ENCODE data around the gene PLSCR2.
"Not testable (repeated sequence)": the region's sequence is repeated elsewhere in the genome, so short reads cannot be mapped to it uniquely, and the experiment has no call there.

The PLSCR2 gene

DNA sequence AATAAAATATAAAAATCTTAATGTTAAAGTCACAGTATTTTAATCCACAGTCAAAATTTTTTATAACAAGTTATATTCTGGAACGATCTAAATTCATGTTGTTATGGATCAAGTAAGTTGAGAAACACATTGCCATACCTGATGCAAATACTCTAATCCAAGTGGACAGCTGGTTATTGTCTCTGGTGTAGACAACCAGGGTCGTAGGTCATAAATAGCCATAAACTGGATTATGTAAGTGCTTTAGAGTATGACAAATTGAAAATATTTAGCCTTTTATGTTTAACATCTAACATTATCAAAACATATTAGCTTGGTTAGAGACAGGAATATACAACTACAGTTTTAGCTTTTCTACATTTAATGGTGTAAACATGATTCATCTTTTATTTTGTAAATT lies 53.0 kb downstream of the PLSCR2 start:
- TF ChIP-seq, protein P1, sequence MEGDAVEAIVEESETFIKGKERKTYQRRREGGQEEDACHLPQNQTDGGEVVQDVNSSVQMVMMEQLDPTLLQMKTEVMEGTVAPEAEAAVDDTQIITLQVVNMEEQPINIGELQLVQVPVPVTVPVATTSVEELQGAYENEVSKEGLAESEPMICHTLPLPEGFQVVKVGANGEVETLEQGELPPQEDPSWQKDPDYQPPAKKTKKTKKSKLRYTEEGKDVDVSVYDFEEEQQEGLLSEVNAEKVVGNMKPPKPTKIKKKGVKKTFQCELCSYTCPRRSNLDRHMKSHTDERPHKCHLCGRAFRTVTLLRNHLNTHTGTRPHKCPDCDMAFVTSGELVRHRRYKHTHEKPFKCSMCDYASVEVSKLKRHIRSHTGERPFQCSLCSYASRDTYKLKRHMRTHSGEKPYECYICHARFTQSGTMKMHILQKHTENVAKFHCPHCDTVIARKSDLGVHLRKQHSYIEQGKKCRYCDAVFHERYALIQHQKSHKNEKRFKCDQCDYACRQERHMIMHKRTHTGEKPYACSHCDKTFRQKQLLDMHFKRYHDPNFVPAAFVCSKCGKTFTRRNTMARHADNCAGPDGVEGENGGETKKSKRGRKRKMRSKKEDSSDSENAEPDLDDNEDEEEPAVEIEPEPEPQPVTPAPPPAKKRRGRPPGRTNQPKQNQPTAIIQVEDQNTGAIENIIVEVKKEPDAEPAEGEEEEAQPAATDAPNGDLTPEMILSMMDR (IDR thresholded peaks at IDR 0.05; ENCODE audit: low read depth, low read length) = no peak

DNA sequence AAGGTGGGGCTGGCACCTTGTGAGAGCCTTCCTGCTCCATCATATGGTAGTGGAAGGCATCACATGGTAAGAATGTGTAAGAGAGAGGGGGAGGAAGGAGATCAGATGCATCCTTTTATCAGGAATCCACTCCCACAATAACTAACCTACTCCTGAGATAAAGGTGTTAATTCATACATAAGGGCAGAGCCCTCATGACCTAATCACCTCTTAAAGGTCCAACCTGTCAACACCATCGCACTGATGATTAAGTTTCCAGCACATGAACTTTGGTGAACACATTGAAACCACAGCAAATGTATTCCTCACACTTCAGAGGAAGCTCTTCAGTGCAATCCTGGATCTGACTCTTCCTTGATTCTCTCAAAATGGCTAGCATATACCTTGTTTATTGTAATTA lies 55.4 kb downstream of the PLSCR2 start:
- TF ChIP-seq, protein P1 (IDR thresholded peaks at IDR 0.05; ENCODE audit: low read depth, low read length) = no peak
- no peak overlapping the region for H3K4me3 ChIP-seq (ENCODE audit: low read depth, low read length)

More for the DNA sequence above, 53.0 kb downstream of the PLSCR2 start:
- no peak overlapping the region for H3K4me3 ChIP-seq (ENCODE audit: low read depth, low read length)

DNA sequence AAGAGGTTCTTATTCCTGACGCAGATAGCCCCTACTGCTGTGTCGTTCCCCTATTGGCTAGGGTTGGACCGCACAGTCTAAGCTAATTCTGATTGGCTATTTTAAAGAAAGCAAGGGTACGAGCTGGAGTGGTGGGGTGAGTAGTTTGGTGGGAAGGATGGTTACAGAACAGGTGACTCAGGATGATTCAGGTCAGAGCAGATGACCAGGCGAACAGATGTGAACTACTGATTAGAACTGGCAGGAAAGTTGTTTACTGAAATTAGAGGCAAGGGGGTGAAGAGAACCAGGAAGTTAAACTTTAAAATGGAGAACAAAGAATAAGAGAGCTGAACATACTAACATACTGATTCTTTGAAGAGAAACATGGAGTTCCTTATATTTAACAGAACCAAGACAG lies 56.6 kb downstream of the PLSCR2 start:
- H3K4me3 ChIP-seq (ENCODE audit: low read depth, low read length) = not testable (repeated sequence)

DNA sequence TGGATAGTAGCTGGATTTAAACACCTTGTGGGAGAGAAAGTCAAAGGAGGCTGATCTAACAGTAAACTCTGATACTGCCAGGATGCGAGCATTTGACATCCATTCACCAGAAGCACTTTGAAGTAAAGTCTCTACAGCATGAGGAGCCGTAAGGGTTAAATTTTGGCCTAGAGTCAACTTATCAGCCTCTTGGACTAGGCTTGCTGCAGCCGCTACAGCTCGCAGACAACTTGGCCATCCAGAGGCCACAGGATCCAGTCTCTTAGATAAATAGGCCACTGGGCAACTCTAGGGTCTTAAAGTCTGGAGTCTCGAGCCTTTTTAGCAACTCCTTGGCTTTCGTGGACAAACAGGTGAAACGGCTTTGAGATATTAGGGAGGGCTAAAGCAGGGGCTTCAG lies 61.4 kb downstream of the PLSCR2 start:
- TF ChIP-seq, protein P1 (IDR thresholded peaks at IDR 0.05; ENCODE audit: low read depth, low read length) = no peak
- no peak overlapping the region for H3K4me3 ChIP-seq (ENCODE audit: low read depth, low read length)

DNA sequence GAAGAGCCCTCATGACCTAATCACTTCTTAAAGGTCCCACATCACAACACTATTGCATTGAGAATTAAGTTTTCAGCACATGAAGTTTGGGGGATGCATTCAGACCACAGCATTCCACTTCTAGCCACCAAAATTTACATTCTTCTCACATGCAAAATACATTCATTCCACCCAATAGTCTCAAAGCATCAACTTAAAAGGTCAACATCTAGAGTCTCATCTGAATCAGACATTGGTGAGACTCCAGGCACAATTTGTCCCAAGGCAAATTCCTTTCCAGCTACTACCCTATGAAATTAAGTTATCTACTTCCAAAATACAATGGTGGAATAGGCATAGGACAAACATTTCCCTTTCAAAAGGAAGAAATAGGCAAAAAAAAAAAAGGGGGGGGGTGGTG lies 64.9 kb downstream of the PLSCR2 start:
- no peak overlapping the region for H3K4me3 ChIP-seq (ENCODE audit: low read depth, low read length)
- TF ChIP-seq, protein P1 (IDR thresholded peaks at IDR 0.05; ENCODE audit: low read depth, low read length) = no peak

DNA sequence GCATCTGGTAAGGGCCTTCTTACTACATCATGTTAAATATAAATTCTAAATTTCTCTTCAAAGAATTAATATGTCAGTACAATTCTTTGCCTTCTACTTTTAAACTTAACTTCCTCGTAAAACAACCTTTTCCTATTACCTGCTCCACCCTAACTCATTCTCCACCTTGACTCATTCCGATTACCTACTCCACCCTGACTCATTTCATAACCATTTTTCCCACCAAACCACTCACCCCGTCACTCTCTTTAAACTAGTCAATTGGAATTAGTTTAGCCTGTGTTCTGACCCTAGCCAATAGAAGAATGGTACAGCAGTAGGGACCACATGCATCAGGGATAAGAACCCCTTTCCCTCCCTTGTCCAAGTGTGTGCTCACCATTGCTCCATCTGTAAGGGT lies 65.6 kb downstream of the PLSCR2 start:
- no peak overlapping the region for H3K4me3 ChIP-seq (ENCODE audit: low read depth, low read length)
- TF ChIP-seq, protein P1 (IDR thresholded peaks at IDR 0.05; ENCODE audit: low read depth, low read length) = no peak

DNA sequence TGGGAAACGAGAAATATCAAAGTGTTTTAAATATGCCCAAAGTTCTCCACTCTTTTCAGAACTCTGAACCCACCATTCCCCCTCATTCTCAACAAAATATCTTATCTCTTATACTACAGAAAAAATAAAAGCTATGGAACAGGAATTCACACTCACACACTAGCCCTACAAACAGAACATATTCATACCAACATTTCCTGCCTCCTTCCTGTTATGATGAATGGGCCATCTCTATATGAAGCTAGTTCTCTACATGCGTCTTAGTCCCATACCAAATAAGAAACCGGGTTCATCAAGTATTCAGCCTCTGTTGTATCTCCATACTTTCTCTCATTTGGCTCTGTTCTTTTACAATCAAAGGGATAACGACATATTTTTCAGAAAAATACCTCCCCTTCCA lies 72.6 kb downstream of the PLSCR2 start:
- TF ChIP-seq, protein P1 (IDR thresholded peaks at IDR 0.05; ENCODE audit: low read depth, low read length) = no peak
- H3K4me3 ChIP-seq (ENCODE audit: low read depth, low read length) = no peak overlapping the region

DNA sequence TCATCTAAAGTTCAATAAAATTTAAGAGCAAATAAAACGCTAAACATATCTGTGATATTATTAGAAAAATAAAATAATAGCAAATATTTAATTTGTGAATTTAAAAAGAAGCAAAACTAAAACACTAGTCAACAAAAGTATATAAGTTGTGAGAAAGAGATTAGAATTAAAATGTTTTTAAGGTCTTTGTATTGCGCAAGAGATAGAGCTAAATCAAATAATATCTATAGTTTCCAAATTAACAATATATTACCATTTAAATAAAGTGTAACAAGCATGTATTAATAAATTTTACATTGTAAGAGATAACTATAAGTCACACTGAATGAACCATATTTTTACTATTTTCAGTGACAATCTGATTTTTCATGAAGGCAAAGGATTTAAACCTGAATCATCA lies 74.2 kb downstream of the PLSCR2 start:
- H3K4me3 ChIP-seq (ENCODE audit: low read depth, low read length) = no peak overlapping the region
- TF ChIP-seq, protein P1 (IDR thresholded peaks at IDR 0.05; ENCODE audit: low read depth, low read length) = no peak
